Loucy (cell line): Measurements from ENCODE around the gene ARID2.

Experiments used
- CTCF ChIP-seq: fragments of 200-600 bp; sonication (generic); conservative IDR thresholded peaks from 2 replicates; pipeline ENCODE4 v1.5.1; 2014; ENCODE audit warnings: mild to moderate bottlenecking, antibody characterized with exemption, low read length
- EZH2phosphoT487 ChIP-seq: fragments of 200-600 bp; IDR thresholded peaks from 2 replicates; pipeline ENCODE4 v1.6.1; 2018; ENCODE audit warnings: antibody characterized with exemption, mild to moderate bottlenecking, moderate library complexity, borderline replicate concordance

GRCh38 chr12:45775465-45775864, 46.0 kb downstream of the ARID2 start:
- TF ChIP-seq CTCF (no peak), EZH2phosphoT487 (no peak)
